ENCODE data around the gene C1orf21.

The C1orf21 gene

GRCh38 chr1:184503221-184503749 lies 116.5 kb downstream of the C1orf21 start:
- no peak for DNase-seq (ENCODE audit: low read depth)
- H3K4me3 ChIP-seq (ENCODE audit: low read depth, low read length): no peak overlapping the region

GRCh38 chr1:184504040-184504954 lies 117.5 kb downstream of the C1orf21 start:
- H3K4me3 ChIP-seq (ENCODE audit: low read depth, low read length): no peak overlapping the region
- DNase-seq (ENCODE audit: low read depth): no peak

GRCh38 chr1:184504955-184505338 lies 118.1 kb downstream of the C1orf21 start:
- no peak for DNase-seq (ENCODE audit: low read depth)
- no peak overlapping the region for H3K4me3 ChIP-seq (ENCODE audit: low read depth, low read length)

GRCh38 chr1:184506481-184506880 lies 119.7 kb downstream of the C1orf21 start:
- H3K4me3 ChIP-seq (ENCODE audit: low read depth, low read length): no peak overlapping the region
- DNase-seq (ENCODE audit: low read depth): no peak

GRCh38 chr1:184507165-184507564 lies 120.3 kb downstream of the C1orf21 start:
- DNase-seq (ENCODE audit: low read depth): no peak
- no peak overlapping the region for H3K4me3 ChIP-seq (ENCODE audit: low read depth, low read length)

- DNase-seq (ENCODE audit: low read depth): no peak
- H3K4me3 ChIP-seq (ENCODE audit: low read depth, low read length): no peak overlapping the region
Observed at GRCh38 chr1:184507604-184508280, 120.9 kb downstream of the C1orf21 start.

GRCh38 chr1:184509105-184509504 lies 122.3 kb downstream of the C1orf21 start:
- no peak for DNase-seq (ENCODE audit: low read depth)
- H3K4me3 ChIP-seq (ENCODE audit: low read depth, low read length): no peak overlapping the region

- DNase-seq (ENCODE audit: low read depth): no peak
- H3K4me3 ChIP-seq (ENCODE audit: low read depth, low read length): no peak overlapping the region
Observed at GRCh38 chr1:184510110-184510509, 123.3 kb downstream of the C1orf21 start.

- H3K4me3 ChIP-seq (ENCODE audit: low read depth, low read length): no peak overlapping the region
- DNase-seq (ENCODE audit: low read depth): no peak
Observed at GRCh38 chr1:184512724-184513123, 125.9 kb downstream of the C1orf21 start.

GRCh38 chr1:184513421-184513820 lies 126.6 kb downstream of the C1orf21 start:
- no peak overlapping the region for H3K4me3 ChIP-seq (ENCODE audit: low read depth, low read length)
- DNase-seq (ENCODE audit: low read depth): no peak

GRCh38 chr1:184513966-184514365 lies 127.1 kb downstream of the C1orf21 start:
- no peak overlapping the region for H3K4me3 ChIP-seq (ENCODE audit: low read depth, low read length)
- DNase-seq (ENCODE audit: low read depth): no peak

GRCh38 chr1:184514447-184514846 lies 127.6 kb downstream of the C1orf21 start:
- no peak overlapping the region for H3K4me3 ChIP-seq (ENCODE audit: low read depth, low read length)
- DNase-seq (ENCODE audit: low read depth): no peak

- H3K4me3 ChIP-seq (ENCODE audit: low read depth, low read length): no peak overlapping the region
- DNase-seq (ENCODE audit: low read depth): no peak
Observed at GRCh38 chr1:184517130-184517529, 130.3 kb downstream of the C1orf21 start.

- H3K4me3 ChIP-seq (ENCODE audit: low read depth, low read length): no peak overlapping the region
- no peak for DNase-seq (ENCODE audit: low read depth)
Observed at GRCh38 chr1:184518736-184519357, 132.0 kb downstream of the C1orf21 start.

GRCh38 chr1:184520336-184520735 lies 133.5 kb downstream of the C1orf21 start:
- H3K4me3 ChIP-seq (ENCODE audit: low read depth, low read length): no peak overlapping the region
- DNase-seq (ENCODE audit: low read depth): no peak

- H3K4me3 ChIP-seq (ENCODE audit: low read depth, low read length): no peak overlapping the region
- peak; percentile 56 for DNase-seq (ENCODE audit: low read depth)
Observed at GRCh38 chr1:184524248-184524647, 137.4 kb downstream of the C1orf21 start.

GRCh38 chr1:184527402-184527801 lies 140.6 kb downstream of the C1orf21 start:
- no peak for DNase-seq (ENCODE audit: low read depth)
- no peak overlapping the region for H3K4me3 ChIP-seq (ENCODE audit: low read depth, low read length)

GRCh38 chr1:184530226-184530625 lies 143.4 kb downstream of the C1orf21 start:
- no peak for DNase-seq (ENCODE audit: low read depth)
- H3K4me3 ChIP-seq (ENCODE audit: low read depth, low read length): no peak overlapping the region

GRCh38 chr1:184531296-184531695 lies 144.5 kb downstream of the C1orf21 start:
- no peak overlapping the region for H3K4me3 ChIP-seq (ENCODE audit: low read depth, low read length)
- DNase-seq (ENCODE audit: low read depth): no peak

- no peak for DNase-seq (ENCODE audit: low read depth)
- H3K4me3 ChIP-seq (ENCODE audit: low read depth, low read length): no peak overlapping the region
Observed at GRCh38 chr1:184532199-184532598, 145.4 kb downstream of the C1orf21 start.

Measured in skeletal muscle cell (primary cell).